GM12801 (cell line): ENCODE data around the gene ANKRD52.

Source experiments
- CTCF ChIP-seq: IDR thresholded peaks from one replicate; pipeline ENCODE4 v1.5.1; 2011; ENCODE audit warnings: control low read depth; ENCODE audit not compliant: insufficient read length; ENCODE audit errors: extremely low read depth

ANKRD52 gene

DNA sequence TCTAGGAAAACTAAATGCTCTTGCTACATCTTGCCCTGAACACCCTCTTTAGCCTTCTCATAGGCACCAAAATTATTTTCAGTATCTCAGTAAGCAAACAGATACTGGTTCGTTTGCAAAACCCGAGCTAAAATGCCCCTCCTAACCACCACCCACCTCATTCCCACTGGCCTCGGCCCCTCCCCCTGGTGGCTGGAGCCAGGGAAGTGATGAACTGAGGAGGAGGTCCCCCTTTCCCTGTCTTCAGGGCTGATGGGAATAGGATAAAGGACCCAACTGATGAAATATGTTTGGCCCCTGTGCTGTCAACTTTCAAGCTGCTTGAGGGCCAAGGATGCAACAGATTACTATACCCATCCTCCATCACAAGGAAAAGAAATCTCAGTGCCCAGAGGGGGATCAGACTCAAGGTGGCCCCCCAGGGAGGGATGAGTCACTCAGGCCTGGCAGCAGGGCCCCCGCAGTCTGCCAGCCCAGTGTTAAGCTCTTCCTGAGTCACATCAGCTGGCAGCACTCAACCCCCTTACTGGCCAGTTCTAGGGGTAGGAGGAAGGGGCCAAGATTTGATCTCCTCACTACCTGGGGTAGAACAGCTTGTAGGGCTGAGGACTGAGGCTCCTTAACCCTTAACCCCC is 1.7 kb downstream of the ANKRD52 start:
- no peak for TF ChIP-seq CTCF

DNA sequence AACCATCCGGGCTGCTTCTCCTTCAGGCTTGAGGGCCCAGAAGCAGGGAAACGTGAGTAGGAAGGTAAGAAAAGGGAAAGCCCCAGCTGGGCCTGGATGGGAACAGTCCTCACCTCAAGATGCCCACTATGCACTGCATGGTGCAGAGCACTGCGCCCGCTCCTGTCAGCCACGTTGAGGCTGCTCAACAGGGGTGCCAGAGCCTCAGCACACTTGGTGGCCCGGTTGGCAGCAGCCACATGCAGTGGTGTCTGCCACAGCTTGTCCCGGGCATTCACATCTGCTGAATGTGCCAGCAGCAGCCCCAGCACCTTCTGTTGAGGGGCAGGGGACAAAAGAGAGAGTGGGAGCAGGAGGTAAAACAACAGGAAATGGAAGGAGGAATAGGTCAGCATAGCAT is 2.5 kb downstream of the ANKRD52 start:
- TF ChIP-seq CTCF = no peak

- TF ChIP-seq CTCF = no peak
Measured at GRCh38 chr12:56253091-56253490, 5.1 kb downstream of the ANKRD52 start.

DNA sequence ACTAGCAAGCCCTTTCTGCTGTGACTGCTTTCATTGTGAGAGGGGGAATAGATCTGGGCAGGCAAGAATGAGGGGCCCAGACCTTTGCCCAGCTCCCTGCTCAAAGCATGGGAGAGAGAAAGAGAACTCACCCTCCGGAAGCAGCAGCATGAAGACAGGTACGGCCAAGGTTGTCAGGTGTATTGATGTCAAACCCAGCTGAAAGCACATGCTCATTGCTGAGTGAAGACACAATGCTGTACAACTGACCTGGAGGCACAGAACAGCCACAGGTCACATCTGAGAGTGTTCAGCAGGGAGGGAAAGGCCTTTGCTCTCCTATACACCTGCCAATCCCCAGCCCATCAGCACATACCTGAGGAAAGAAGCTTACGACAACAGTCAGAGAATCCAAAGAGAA is 5.5 kb downstream of the ANKRD52 start:
- no peak for TF ChIP-seq CTCF

GRCh38 chr12:56248711-56249110 is 9.5 kb downstream of the ANKRD52 start:
- TF ChIP-seq CTCF = no peak

- no peak for TF ChIP-seq CTCF
Measured at GRCh38 chr12:56247923-56248322, 10.3 kb downstream of the ANKRD52 start.

DNA sequence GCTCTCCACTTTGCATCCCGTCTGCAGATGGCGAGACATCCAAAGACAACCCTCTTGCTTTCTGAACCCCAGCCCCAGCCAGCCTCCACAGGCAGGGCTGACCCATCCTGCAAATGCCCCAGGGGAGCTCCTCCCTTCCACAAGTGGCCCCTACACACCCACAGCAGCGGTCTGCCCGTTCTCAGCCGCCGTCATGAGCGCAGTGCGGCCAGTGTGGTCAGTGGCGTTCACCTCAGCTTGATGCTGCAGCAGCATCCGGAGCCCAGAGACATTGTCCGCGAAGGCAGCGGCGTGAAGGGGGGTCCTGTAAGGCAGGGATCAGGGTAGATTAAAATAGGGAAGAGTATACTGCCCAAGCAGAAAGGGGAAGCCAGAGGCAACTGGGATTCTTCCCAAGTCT is 13.7 kb downstream of the ANKRD52 start:
- no peak for TF ChIP-seq CTCF
